ENCODE data around the gene SYCP3.

SYCP3 gene

GRCh38 chr12:101738920-101739665 is at the start of gene SYCP3:
TSS of gene SYCP3 (minus strand) at chr12:101739462. CDS start at chr12:101737935, 1,527 bp downstream.
- DNase-seq, result no peak

GRCh38 chr12:101785671-101786070 is 46.4 kb upstream of the SYCP3 start:
- no peak for DNase-seq

GRCh38 chr12:101784376-101784775 is 45.1 kb upstream of the SYCP3 start:
- no peak for DNase-seq

GRCh38 chr12:101783838-101784237 is 44.6 kb upstream of the SYCP3 start:
- DNase-seq, result no peak

- DNase-seq, result no peak
These were observed 43.9 kb upstream of the SYCP3 start for GRCh38 chr12:101783150-101783549.

- no peak for DNase-seq
These were observed 43.0 kb upstream of the SYCP3 start for GRCh38 chr12:101782273-101782731.

GRCh38 chr12:101781834-101782233 is 42.6 kb upstream of the SYCP3 start:
- DNase-seq, result no peak

GRCh38 chr12:101780599-101780998 is 41.3 kb upstream of the SYCP3 start:
- DNase-seq, result no peak

GRCh38 chr12:101779626-101780025 is 40.4 kb upstream of the SYCP3 start:
- DNase-seq, result peak; percentile 46

- no peak for DNase-seq
These were observed 39.9 kb upstream of the SYCP3 start for GRCh38 chr12:101779200-101779599.

- no peak for DNase-seq
These were observed 38.7 kb upstream of the SYCP3 start for GRCh38 chr12:101777978-101778377.

GRCh38 chr12:101777485-101777884 is 38.2 kb upstream of the SYCP3 start:
- no peak for DNase-seq

GRCh38 chr12:101775816-101776215 is 36.6 kb upstream of the SYCP3 start:
- DNase-seq, result no peak

GRCh38 chr12:101773650-101774162 is 34.4 kb upstream of the SYCP3 start:
- peak; percentile 63 for DNase-seq

- DNase-seq, result no peak
These were observed 32.9 kb upstream of the SYCP3 start for GRCh38 chr12:101772012-101772775.

- DNase-seq, result peak; percentile 15
These were observed 30.6 kb upstream of the SYCP3 start for GRCh38 chr12:101769865-101770264.

GRCh38 chr12:101768781-101769180 is 29.5 kb upstream of the SYCP3 start:
- no peak for DNase-seq

- no peak for DNase-seq
These were observed 28.3 kb upstream of the SYCP3 start for GRCh38 chr12:101767537-101767936.

GRCh38 chr12:101764051-101764792 is 25.0 kb upstream of the SYCP3 start:
- DNase-seq, result no peak

GRCh38 chr12:101763246-101763931 is 24.1 kb upstream of the SYCP3 start:
- no peak for DNase-seq

GRCh38 chr12:101761781-101762180 is 22.5 kb upstream of the SYCP3 start:
- no peak for DNase-seq

GRCh38 chr12:101761350-101761749 is 22.1 kb upstream of the SYCP3 start:
- no peak for DNase-seq
